NCI-H1417 treated with DMSO at 0.1 percent for 48 hours (cell line): ENCODE results near the gene HTT.

Experiments used
- DNase-seq: peaks from one replicate; lab custom pipeline; 2025; lab: John Stamatoyannopoulos, UW

The HTT gene

DNA sequence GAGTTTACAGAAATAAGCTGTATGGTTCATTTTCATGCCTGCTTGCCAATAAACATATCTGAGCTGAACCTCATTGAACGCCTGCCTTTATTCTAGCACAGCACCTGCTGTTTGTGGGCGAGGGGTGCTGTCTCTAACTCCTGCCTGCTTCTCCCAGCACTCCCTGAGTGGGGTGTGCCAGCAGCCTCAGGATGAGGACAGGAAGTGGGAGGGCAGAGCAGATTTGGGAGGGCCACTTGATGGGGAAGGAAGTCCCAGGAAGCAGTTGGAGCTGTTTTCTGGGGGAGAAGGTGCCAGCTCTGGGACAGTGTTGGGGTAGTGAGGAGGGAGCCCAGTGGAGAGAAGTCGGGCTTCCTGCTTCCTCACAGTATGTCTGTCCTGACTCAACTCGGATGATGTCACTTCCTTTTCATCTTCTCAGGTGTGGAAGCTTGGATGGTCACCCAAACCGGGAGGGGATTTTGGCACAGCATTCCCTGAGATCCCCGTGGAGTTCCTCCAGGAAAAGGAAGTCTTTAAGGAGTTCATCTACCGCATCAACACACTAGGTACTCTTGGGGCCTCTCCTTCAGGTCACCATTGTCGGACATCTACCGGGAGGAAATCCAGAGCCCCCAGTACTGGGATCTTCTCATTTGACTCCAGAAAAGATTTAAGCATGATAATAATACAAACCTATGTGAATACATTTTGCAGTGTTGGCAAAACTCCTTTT is 145.4 kb downstream of the HTT start:
- no peak for DNase-seq

GRCh38 chr4:3220476-3221183 is 146.1 kb downstream of the HTT start:
- no peak for DNase-seq

DNA sequence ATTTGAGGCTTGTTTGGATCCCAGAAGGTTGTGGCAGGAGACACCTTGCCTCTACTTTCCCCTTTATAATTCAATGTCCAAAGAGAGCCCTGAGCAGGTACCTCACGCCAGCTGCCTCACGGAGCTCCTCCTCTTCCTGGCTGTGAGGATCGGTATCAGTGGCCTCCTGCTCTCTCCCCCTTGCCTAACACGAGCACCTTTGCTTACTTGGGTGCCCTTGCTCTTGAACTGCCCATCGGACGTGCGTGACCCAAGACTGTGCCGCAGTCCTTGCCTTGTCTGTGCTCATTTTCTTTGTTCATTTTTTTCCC is 146.7 kb downstream of the HTT start:
- DNase-seq: no peak

- no peak for DNase-seq
These were observed 147.5 kb downstream of the HTT start for GRCh38 chr4:3221996-3222395.

- no peak for DNase-seq
These were observed 148.9 kb downstream of the HTT start for GRCh38 chr4:3223346-3223745.

DNA sequence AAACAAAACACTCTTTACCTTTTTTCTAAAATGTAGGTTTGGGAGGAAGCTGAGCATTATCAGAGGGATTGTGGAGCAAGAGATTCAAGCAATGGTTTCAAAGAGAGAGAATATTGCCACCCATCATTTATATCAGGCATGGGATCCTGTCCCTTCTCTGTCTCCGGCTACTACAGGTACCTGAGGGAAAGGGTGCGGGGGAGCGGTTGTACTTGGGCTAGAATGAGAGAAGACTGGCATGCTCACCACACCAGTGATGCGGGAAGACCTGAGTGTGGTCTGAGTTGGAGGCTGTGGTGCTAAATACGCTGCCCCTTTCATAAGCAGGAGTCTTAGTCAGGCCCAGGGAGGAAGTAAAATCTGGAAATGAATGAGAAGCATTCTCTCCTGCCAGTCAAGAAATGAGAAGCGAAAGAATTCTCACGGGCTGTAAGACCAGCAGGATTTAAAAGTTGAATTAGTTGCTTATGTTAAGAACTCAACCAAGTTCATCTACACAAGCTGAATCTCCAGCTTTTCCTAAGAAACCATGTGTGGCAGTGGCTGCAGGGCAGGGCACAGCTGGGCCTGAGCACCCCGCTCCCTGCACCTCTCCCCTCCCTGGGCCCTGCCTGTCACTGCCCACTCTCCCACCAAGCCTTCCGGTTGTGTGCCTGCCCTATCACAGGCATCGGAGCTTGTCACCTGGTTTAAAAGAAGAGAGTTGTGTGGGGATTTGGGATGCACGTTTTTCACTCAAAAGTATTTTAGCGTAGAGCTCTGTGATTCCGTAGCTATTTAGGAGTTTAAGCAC is 149.7 kb downstream of the HTT start:
- no peak for DNase-seq

GRCh38 chr4:3225071-3225850 is 150.8 kb downstream of the HTT start:
- DNase-seq: no peak

DNA sequence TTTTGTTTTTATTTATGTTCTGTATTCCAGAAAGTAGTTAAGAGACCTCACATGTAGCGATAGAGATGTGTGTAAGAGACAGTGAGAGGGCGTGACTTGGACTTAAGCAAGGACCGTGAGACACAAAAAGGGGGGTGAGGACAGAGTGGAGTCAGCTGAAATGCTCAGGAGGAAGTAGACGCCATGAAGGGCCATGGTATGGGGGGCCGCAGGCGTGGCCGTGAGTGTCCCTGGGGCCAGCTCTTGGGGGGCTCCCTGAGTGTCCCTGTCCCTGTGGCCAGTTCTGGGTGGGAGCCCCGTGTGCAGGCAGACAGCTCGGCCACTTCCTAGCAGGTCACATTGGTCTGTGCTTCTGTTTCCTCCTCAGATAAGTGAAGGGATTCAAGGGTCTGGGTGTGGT is 151.5 kb downstream of the HTT start:
- no peak for DNase-seq

GRCh38 chr4:3226467-3226866 is 152.0 kb downstream of the HTT start:
- no peak for DNase-seq

- no peak for DNase-seq
These were observed 152.5 kb downstream of the HTT start for GRCh38 chr4:3226944-3227343.

GRCh38 chr4:3227878-3228675 is 153.6 kb downstream of the HTT start:
- no peak for DNase-seq

DNA sequence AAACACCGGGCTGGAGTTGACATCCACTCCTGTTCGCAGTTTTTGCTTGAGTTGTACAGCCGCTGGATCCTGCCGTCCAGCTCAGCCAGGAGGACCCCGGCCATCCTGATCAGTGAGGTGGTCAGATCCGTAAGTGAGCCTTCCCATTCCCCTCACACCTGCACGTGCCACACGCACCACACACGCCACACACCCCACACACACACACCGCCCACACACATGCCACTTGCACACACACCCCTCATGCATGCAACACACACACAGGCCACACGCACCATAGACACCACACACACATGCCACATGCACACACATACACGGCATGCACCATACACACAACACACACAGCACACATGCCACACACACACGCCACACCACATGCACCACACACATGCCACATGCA is 154.4 kb downstream of the HTT start:
- DNase-seq: no peak

DNA sequence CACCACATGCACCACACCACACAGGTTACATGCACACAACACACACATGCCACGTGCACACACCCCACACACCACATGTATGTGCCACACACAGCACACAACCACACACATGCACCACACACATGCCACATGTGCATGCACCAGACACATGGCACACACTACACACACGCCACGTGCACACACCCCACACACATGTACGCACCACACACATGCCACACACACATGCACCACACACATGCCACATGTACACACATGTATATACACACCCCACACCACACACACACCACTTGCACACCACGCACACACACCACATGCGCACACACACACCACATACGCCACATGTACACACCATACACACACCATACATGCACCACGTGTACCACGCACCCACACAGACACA is 154.8 kb downstream of the HTT start:
- DNase-seq: no peak

GRCh38 chr4:3229964-3230363 is 155.5 kb downstream of the HTT start:
- no peak for DNase-seq

GRCh38 chr4:3231471-3231870 is 157.0 kb downstream of the HTT start:
- no peak for DNase-seq

DNA sequence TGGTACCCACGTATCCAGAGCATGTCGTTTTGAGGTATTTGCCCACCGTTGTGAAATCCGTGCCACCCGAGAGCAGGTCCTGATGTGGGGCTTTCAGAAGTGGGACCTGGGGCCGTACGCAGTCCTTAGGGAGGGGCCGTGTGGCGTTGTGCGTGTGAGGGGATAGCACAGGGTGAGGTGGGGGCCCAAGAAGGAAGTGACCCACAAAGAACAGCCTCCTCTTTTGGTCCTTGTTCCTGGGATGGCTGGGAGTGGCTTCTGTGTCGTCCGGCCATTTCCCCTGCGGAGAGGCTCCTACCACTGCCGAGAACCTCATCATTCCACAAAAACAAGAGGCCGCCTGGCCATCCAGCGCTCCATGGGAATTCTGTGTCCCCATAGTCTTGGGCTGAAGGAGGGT is 157.5 kb downstream of the HTT start:
- DNase-seq: no peak

DNA sequence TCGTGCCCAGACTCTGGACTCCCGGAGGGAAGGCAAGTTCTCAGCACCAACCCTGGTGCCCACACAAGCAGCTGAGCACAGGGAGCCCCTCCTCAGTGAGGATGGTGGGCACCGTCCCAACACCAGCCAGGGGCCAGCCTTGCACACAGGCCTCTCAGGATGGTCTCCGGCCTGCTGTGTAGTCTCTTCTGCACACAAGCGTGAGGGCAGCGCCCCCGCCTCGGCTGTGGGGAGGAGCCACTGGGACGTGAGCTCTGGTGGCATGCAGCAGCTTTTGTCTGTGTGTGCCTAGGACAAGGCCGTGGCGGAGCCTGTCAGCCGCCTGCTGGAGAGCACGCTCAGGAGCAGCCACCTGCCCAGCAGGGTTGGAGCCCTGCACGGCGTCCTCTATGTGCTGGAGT is 158.4 kb downstream of the HTT start:
- no peak for DNase-seq

DNA sequence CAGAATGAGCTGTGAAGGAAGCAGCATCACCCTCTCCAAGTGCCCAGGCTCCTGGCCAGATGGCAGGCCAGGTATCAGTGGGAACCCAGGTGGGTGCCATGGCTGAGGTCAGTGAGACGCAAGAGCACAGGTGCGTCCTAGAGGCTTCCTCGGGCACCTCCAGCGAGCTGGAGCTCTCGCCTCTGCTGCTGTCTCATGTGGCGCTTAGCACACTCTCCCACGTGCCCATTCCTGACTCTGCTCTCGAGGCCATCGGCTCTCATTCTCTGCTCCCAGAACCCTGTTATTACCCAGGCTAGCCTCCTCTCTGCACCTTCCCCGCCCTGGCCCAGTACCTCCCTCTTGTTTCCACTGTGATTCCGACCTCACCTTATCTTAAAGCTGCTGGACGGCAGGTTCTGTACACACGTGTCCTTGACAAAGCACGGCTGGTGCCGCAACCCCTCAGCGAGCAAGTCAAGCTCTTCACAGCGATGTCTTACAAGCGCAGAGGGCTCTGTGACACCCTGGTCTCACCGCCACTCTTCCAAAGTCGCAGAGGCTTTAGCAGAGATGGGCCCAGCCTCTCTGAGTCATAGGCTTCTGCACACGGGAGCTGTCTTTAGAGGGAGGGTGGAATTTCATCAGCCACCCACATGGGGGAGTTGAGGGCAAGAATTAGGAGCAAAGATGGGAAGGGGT is 159.1 kb downstream of the HTT start:
- no peak for DNase-seq

- no peak for DNase-seq
These were observed 159.9 kb downstream of the HTT start for GRCh38 chr4:3234171-3235029.

GRCh38 chr4:3235030-3235345 is 160.5 kb downstream of the HTT start:
- no peak for DNase-seq
